NCI-H2107 treated with DMSO at 0.1 percent for 48 hours (cell line): ENCODE measurements around the gene ZNF778.

ENCODE experiments used
- DNase-seq: peaks from one replicate; lab custom pipeline; 2025; ENCODE audit not compliant: unreplicated experiment; lab: John Stamatoyannopoulos, UW

ZNF778 gene

GRCh38 chr16:89193576-89194293, 23.8 kb upstream of the ZNF778 start:
- no peak for DNase-seq

- no peak for DNase-seq
Observed at GRCh38 chr16:89194340-89195311, 22.9 kb upstream of the ZNF778 start.

GRCh38 chr16:89195521-89196171, 21.9 kb upstream of the ZNF778 start:
- DNase-seq = no peak

GRCh38 chr16:89197033-89197632, 20.4 kb upstream of the ZNF778 start:
- no peak for DNase-seq

GRCh38 chr16:89197633-89198416, 19.7 kb upstream of the ZNF778 start:
- no peak for DNase-seq

DNA sequence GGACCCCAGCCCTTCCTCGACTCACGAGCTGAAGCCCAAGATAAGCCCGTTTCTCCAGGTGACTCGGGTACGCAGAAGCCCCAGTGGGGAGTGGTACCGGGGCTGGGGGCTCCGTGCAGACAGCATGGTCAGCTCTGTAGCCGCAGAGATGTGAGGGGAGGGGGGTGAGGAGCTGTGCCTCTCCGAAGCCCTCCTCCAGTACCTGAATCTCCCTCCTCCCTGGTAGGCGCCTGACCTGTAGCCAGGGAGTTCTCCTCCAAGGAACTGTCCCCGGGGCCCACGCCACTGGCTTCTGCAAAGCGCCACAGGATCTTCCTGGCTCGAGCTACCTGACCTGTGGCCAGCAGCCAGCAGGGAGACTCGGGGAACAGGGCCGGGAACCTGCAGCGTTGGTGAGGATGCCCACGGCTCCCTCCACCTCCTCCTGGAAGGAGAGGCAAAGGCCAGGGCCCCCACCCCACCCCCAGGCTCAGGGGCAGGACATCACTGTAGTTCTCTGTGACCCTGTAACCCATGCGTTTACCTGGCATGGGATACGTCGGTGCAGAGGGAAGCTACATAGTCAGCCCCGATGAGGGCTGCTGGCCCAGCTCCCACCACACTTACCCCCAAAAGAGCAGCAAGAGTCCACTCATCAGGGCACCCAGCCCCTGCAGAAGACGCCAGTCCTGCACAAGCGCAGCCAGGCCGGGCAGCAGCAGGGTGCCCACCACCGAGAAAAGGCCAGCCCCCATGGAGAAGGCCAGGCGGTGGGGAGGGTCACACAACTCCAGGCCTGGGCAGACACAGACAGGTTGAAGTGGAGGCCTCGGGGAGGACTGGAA, 18.9 kb upstream of the ZNF778 start:
- no peak for DNase-seq

DNA sequence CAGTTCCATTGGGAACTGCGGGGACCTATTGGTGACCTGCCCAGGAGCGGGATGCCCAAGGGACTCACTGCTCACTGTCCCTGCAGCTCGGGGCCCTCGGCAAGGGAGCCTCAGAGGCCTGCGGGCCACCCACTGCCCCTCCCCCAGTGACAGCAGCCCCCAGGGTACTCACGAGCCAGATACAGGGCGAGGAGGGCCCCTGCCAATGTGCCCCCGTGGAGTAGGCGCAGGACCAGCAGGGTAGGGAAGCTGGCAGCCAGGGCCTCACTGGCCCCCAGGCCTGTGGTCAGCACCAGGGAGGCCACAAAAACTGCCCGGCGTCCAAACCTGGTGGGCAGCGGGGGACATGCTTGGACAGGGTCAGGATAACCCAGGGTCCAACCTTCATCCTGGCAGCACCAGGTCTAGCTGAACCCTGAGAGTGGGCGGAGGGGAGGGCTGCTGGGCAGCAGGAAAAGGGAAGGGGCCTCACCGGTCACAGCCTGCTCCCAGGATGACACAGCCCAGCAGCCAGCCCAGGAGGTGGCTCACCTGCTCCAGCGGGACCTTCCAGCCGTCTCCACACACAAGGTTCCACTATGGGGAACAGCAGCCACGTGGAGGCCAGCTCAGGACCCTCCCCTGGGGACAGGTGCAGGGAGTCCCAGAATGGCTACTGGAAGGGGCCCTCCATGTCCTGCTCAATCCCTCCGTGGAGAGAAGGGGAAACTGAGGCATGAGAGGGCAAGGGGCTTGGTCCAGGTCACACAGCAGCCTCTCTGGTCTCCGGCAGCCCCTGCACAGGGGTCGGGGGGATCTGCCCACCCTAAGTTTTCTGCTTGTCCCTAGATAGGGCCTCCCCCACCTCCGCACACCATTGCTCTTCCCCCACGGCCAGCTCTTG, 18.0 kb upstream of the ZNF778 start:
- DNase-seq = no peak

DNA sequence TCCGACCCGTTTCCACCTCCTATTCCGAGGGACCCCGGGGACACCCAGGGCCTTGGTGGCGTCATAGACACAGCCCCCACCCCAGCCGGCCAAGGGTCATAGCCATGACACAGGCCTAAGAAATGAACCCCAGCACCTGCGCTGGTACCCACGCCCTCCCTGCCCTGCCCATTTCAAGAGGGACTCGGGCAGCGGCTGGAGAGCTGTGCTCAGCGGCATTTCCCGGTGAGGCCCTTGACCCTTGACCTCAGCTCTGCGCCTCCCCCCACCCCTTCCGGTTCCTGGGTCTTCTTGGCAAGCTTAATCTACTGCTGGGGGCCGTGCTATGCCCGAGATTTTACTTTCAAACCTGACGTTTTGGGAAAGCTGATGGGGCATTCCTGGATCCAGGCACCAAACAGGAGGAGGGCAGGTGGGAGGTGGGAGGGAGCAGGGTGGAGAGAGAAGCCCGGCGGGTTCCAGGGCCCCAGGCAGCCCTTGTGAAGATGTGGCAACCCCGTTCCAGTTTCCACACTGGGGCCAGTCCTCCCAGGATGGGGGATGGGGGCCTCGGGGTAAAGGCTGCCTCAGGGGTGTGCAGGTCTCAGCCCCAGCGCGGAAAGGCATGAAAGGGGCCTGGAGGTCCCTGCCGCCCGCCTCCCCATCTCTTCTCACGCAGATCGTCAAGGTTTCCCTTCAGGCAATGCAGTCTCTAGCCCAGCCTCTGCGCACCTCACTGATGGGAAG, 17.2 kb upstream of the ZNF778 start, which contains the start of gene SLC22A31:
Gene SLC22A31, minus strand, starts transcription at position 414 of the 726 bp plus-strand sequence. Its CDS starts 36 bp downstream, at position 378.
- DNase-seq = no peak

DNA sequence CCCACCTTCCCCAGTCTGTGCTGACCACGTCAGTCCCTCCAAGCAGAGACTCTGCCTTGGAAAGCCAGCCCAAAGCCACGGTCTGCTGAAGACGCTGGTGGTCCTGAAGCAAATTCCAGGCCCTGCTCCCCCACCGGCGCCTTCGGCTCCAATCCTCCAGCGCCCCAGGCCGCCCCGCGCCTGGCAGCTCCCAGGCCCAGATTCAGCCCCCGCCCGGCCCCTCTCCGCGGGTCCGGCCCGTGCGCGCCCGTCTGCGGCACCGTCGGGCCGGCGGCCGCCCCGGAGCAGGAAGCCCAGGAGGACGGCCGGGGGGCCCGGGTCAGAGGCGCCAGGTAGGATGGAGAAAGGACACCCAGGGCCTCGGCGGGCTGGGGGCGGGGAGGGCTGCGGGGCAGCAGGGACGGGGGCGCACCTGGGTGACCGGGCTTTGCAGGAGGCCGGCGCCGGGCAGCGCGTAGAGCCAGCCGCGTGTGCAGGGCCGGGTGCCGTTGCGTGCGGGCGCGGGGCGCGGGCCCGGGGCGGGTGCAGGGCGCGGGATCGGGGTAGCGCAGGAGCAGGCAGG, 16.6 kb upstream of the ZNF778 start:
- no peak for DNase-seq

DNA sequence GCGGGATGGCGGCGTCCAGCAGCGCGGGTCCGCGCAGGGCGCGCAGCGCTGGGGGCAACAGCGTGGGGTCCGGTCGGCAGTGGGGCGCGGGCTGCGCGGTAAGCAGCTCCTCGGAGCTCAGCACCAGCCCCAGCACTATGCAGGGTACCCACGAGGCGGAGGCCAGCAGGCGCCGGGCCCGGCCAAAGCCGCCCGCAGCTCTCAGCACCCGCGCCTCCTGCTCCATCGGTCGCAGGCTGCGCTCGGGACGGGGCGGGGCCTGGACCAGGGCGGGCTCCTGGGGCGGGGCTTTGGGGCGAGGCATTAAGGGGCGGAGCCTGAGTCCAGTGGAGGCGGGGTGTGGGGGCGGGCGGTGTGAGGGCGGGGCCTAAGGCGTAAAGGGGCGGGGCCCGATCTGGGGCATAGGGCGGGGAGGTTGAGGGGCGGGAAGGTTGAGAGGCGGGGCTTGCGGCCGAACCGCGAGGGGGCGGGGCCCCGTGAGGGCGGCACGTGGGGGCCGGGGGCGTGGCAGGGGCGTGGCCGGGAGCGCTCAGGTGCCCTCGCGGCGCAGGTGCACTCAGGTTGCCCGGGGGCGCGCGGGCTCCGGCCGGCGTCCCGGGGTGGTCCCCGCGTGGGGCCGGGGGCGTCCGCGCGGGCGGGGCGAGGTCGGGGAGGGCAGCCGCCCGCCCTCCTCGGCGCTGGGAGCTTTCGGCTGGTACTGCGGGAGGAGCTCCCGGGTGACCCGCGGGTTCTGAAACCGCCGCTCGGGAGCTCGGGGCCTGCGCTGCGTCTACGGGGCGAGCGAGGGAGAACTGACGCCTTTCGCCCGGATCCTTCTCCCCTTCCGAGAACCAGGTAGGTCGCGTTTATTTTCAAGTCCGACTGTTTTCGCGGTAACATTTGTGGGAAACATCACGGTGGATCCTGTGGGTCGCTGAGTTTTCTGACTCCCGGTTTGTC, 15.8 kb upstream of the ZNF778 start:
- DNase-seq = peak; percentile 13

GRCh38 chr16:89202422-89203215, 14.9 kb upstream of the ZNF778 start:
- no peak for DNase-seq

DNA sequence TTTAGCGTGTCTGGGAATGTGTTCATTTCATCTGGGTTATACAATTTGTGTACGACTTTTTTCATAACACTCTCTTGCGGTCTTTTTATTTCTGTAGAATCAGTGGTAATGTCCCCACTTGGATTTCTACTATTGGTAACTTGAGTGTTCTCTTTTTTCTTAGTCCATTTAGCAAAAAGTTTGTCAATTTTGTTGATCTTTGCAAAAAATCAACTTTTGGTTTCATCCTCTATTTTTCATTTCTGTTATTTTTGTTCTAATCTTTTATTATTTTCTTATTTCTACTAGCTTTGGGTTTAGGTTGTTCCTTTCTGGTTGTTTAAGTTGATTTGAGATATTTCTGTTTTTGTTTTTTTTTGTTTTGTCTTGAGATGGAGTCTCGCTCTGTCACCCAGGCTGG, 9.5 kb upstream of the ZNF778 start:
- no peak for DNase-seq

DNA sequence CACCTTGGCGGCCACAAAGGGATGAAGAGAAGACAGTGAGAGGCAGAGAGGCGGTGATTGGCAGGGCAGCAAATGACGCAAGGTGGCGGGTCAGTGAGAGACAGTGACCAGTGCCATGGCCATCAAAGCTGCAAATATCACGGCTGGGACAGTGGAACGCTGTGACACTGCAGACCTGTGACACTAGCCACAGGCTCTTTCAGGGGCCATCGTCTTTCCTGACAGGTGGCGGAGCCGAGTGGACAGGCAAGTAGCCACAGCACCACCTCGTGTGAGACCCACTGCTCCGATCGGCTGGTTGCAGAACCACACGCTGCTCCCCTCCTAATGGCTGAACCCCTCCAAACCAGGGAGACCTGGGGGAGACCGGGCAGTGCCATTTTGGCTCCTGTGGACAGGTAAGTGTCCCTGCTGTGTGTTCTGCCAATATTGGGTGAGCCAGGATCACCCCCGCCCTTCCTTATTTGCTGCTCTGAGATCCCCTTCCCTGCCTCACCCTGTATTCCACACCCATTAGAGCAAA, 7.9 kb upstream of the ZNF778 start:
- no peak for DNase-seq

DNA sequence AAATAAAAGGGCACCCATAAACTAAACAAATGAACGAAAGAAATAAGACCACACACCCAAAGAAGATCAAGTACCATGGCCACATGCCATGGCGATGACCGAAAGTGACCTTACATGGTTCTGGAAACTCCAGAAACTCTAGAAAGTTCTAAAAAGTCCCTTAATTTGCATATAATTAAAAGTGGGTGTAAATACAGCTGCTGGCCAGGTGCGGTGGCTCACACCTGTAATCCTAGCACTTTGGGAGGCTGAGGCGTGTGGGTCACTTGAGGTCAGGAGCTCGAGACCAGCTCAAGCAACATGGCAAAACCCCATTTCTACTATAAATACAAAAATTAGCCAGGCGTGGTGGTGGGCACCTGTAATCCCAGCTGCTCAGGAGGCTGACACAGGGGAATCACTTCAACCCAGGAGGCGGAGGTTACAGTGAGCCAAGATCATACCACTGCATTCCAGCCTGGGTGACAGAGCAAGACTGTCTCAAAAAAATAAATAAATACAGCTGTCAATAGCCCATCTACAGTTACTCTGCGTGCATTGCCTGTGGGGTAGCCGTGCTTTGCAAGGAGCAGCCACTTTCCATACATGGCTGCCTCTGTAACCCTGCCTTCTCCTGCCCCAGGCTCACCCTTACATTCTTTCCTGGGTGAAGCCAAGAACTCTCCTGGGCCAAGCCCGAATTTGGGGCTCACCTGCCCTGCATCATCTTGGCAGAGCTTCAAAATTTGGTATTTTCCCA, 7.2 kb upstream of the ZNF778 start:
- DNase-seq = peak; percentile 19
